HEK293 (cell line): ENCODE data around the gene MAFF.

ENCODE experiments used
- ATF2 ChIP-seq: fragments of 450-650 bp; formaldehyde crosslinking; IDR thresholded peaks from 2 replicates; pipeline ENCODE4 v1.5.1; 2016; ENCODE audit warnings: missing biosample characterization, missing genetic modification characterization, low read depth
- ZFP3 ChIP-seq: fragments of 450-650 bp; formaldehyde crosslinking; IDR thresholded peaks from 2 replicates; pipeline ENCODE4 v1.5.1; 2016; ENCODE audit warnings: low read depth, missing biosample characterization, missing genetic modification characterization
- ZNF274 ChIP-seq, 2 experiments: fragments of 200-500 bp in 1 of 2; fragments of 450-650 bp in 1 of 2; sonication (Bioruptor generic) in 1 of 2; formaldehyde crosslinking in 1 of 2; IDR thresholded peaks; 2 replicates each; pipeline versions ENCODE4 v1.5.1 to v1.6.1; 2014 to 2016; ENCODE audit warnings: borderline replicate concordance in 1 of 2, inconsistent platforms in 1 of 2, low read length in 1 of 2, missing biosample characterization in 1 of 2, missing genetic modification characterization in 1 of 2
- ZNF302 ChIP-seq: fragments of 450-650 bp; formaldehyde crosslinking; IDR thresholded peaks from 2 replicates; pipeline ENCODE4 v1.5.1; 2016; ENCODE audit warnings: missing biosample characterization, missing genetic modification characterization, low read depth
- ZNF416 ChIP-seq: fragments of 450-650 bp; formaldehyde crosslinking; IDR thresholded peaks from 2 replicates; pipeline ENCODE4 v1.5.1; 2016; ENCODE audit warnings: missing biosample characterization, missing genetic modification characterization
- ZNF580 ChIP-seq: fragments of 450-650 bp; formaldehyde crosslinking; IDR thresholded peaks from 2 replicates; pipeline ENCODE4 v1.5.1; 2016; ENCODE audit warnings: missing biosample characterization, missing genetic modification characterization
- ZNF654 ChIP-seq: fragments of 450-650 bp; formaldehyde crosslinking; IDR thresholded peaks from 2 replicates; pipeline ENCODE4 v1.5.1; 2016; ENCODE audit warnings: low read depth, missing biosample characterization, missing genetic modification characterization
- ZNF76 ChIP-seq: fragments of 450-650 bp; formaldehyde crosslinking; IDR thresholded peaks from 2 replicates; pipeline ENCODE4; 2016; ENCODE audit warnings: low read depth, missing biosample characterization, missing genetic modification characterization, borderline replicate concordance
- ZSCAN30 ChIP-seq: fragments of 450-650 bp; IDR thresholded peaks from 2 replicates; pipeline ENCODE4 v1.5.1; 2018; ENCODE audit warnings: missing biosample characterization, mild to moderate bottlenecking, missing genetic modification characterization, moderate library complexity
- TF ChIP-seq, protein P1 (sequence below): fragments of 450-650 bp; formaldehyde crosslinking; IDR thresholded peaks from 2 replicates; pipeline ENCODE4 v1.5.1; 2016; ENCODE audit warnings: missing biosample characterization, missing genetic modification characterization
- TF ChIP-seq, protein P2 (sequence below): fragments of 450-650 bp; formaldehyde crosslinking; IDR thresholded peaks from 2 replicates; pipeline ENCODE4 v1.5.1; 2016; ENCODE audit warnings: missing biosample characterization, missing genetic modification characterization, borderline replicate concordance
- TF ChIP-seq, protein P3 (sequence below): fragments of 450-650 bp; formaldehyde crosslinking; IDR thresholded peaks from 2 replicates; pipeline ENCODE4 v1.5.1; 2016; ENCODE audit warnings: missing biosample characterization, missing genetic modification characterization, low read depth
- TF ChIP-seq, protein P4 (sequence below): fragments of 450-650 bp; formaldehyde crosslinking; IDR thresholded peaks from 2 replicates; pipeline ENCODE4 v1.5.1; 2016; ENCODE audit warnings: missing biosample characterization, missing genetic modification characterization
- TF ChIP-seq, protein P5 (sequence below): fragments of 450-650 bp; formaldehyde crosslinking; IDR thresholded peaks from 2 replicates; pipeline ENCODE4 v1.5.1; 2016; ENCODE audit warnings: missing biosample characterization, missing genetic modification characterization

DNA sequence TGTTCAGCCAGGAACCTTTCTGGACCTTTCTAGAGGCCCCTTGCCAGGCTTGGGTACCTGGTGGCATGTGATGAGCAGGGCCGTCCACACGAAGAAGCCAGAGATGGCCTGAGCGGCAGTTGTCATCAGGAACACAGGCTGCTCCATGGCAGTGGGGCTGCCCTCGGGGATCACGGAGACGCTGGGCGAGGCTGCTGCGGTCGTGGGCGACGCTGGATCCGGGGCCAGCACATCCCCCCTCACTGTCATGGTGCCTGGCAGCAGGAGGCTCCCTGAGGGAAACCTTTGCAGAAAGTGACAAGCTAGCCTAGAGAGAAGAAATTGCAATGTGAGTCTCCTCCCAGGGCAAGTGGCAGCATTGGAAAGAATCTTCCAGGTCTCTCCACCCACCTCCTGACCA, 45.9 kb downstream of the MAFF start:
- TF ChIP-seq, protein P1, sequence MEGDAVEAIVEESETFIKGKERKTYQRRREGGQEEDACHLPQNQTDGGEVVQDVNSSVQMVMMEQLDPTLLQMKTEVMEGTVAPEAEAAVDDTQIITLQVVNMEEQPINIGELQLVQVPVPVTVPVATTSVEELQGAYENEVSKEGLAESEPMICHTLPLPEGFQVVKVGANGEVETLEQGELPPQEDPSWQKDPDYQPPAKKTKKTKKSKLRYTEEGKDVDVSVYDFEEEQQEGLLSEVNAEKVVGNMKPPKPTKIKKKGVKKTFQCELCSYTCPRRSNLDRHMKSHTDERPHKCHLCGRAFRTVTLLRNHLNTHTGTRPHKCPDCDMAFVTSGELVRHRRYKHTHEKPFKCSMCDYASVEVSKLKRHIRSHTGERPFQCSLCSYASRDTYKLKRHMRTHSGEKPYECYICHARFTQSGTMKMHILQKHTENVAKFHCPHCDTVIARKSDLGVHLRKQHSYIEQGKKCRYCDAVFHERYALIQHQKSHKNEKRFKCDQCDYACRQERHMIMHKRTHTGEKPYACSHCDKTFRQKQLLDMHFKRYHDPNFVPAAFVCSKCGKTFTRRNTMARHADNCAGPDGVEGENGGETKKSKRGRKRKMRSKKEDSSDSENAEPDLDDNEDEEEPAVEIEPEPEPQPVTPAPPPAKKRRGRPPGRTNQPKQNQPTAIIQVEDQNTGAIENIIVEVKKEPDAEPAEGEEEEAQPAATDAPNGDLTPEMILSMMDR (tag by site-specific recombination): no peak
- TF ChIP-seq ATF2 (tag by site-specific recombination): no peak
- no peak for TF ChIP-seq ZNF76
- TF ChIP-seq ZNF416: no peak
- TF ChIP-seq, protein P2, sequence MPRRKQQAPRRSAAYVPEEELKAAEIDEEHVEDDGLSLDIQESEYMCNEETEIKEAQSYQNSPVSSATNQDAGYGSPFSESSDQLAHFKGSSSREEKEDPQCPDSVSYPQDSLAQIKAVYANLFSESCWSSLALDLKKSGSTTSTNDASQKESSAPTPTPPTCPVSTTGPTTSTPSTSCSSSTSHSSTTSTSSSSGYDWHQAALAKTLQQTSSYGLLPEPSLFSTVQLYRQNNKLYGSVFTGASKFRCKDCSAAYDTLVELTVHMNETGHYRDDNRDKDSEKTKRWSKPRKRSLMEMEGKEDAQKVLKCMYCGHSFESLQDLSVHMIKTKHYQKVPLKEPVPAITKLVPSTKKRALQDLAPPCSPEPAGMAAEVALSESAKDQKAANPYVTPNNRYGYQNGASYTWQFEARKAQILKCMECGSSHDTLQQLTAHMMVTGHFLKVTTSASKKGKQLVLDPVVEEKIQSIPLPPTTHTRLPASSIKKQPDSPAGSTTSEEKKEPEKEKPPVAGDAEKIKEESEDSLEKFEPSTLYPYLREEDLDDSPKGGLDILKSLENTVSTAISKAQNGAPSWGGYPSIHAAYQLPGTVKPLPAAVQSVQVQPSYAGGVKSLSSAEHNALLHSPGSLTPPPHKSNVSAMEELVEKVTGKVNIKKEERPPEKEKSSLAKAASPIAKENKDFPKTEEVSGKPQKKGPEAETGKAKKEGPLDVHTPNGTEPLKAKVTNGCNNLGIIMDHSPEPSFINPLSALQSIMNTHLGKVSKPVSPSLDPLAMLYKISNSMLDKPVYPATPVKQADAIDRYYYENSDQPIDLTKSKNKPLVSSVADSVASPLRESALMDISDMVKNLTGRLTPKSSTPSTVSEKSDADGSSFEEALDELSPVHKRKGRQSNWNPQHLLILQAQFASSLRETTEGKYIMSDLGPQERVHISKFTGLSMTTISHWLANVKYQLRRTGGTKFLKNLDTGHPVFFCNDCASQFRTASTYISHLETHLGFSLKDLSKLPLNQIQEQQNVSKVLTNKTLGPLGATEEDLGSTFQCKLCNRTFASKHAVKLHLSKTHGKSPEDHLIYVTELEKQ: no peak
- TF ChIP-seq, protein P3, sequence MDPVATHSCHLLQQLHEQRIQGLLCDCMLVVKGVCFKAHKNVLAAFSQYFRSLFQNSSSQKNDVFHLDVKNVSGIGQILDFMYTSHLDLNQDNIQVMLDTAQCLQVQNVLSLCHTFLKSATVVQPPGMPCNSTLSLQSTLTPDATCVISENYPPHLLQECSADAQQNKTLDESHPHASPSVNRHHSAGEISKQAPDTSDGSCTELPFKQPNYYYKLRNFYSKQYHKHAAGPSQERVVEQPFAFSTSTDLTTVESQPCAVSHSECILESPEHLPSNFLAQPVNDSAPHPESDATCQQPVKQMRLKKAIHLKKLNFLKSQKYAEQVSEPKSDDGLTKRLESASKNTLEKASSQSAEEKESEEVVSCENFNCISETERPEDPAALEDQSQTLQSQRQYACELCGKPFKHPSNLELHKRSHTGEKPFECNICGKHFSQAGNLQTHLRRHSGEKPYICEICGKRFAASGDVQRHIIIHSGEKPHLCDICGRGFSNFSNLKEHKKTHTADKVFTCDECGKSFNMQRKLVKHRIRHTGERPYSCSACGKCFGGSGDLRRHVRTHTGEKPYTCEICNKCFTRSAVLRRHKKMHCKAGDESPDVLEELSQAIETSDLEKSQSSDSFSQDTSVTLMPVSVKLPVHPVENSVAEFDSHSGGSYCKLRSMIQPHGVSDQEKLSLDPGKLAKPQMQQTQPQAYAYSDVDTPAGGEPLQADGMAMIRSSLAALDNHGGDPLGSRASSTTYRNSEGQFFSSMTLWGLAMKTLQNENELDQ (tag by site-specific recombination): no peak
- no peak for TF ChIP-seq ZNF302 (tag by site-specific recombination)
- no peak for TF ChIP-seq ZNF580 (tag by site-specific recombination)
- TF ChIP-seq ZNF654 (tag by site-specific recombination): no peak
- no peak for TF ChIP-seq ZNF274 (IDR thresholded peaks at IDR 0.05; ENCODE audit: low read length)
- TF ChIP-seq ZNF274 (tag by site-specific recombination; IDR thresholded peaks at IDR 0.05; ENCODE audit: borderline replicate concordance): no peak
- no peak for TF ChIP-seq ZSCAN30
- TF ChIP-seq, protein P4, sequence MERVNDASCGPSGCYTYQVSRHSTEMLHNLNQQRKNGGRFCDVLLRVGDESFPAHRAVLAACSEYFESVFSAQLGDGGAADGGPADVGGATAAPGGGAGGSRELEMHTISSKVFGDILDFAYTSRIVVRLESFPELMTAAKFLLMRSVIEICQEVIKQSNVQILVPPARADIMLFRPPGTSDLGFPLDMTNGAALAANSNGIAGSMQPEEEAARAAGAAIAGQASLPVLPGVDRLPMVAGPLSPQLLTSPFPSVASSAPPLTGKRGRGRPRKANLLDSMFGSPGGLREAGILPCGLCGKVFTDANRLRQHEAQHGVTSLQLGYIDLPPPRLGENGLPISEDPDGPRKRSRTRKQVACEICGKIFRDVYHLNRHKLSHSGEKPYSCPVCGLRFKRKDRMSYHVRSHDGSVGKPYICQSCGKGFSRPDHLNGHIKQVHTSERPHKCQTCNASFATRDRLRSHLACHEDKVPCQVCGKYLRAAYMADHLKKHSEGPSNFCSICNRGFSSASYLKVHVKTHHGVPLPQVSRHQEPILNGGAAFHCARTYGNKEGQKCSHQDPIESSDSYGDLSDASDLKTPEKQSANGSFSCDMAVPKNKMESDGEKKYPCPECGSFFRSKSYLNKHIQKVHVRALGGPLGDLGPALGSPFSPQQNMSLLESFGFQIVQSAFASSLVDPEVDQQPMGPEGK (tag by site-specific recombination): no peak
- TF ChIP-seq ZFP3 (tag by site-specific recombination): no peak
- TF ChIP-seq, protein P5, sequence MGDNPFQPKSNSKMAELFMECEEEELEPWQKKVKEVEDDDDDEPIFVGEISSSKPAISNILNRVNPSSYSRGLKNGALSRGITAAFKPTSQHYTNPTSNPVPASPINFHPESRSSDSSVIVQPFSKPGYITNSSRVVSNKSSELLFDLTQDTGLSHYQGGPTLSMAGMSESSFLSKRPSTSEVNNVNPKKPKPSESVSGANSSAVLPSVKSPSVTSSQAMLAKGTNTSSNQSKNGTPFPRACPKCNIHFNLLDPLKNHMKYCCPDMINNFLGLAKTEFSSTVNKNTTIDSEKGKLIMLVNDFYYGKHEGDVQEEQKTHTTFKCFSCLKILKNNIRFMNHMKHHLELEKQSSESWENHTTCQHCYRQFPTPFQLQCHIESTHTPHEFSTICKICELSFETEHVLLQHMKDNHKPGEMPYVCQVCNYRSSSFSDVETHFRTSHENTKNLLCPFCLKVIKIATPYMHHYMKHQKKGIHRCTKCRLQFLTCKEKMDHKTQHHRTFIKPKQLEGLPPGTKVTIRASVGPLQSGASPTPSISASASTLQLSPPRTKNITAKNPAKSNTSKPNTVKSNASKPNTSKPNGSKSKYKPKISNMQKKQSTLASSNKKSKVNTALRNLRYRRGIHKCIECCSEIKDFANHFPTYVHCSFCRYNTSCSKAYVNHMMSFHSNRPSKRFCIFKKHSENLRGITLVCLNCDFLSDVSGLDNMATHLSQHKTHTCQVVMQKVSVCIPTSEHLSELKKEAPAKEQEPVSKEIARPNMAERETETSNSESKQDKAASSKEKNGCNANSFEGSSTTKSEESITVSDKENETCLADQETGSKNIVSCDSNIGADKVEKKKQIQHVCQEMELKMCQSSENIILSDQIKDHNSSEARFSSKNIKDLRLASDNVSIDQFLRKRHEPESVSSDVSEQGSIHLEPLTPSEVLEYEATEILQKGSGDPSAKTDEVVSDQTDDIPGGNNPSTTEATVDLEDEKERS (tag by site-specific recombination): no peak
